ENCODE measurements around the gene SCGN.

GRCh38 chr6:25691894-25692293 lies 39.9 kb downstream of the SCGN start:
- TF ChIP-seq ZNF121 (CRISPR knock-in tag; IDR thresholded peaks at IDR 0.05) = no peak
- TF ChIP-seq, protein P1, sequence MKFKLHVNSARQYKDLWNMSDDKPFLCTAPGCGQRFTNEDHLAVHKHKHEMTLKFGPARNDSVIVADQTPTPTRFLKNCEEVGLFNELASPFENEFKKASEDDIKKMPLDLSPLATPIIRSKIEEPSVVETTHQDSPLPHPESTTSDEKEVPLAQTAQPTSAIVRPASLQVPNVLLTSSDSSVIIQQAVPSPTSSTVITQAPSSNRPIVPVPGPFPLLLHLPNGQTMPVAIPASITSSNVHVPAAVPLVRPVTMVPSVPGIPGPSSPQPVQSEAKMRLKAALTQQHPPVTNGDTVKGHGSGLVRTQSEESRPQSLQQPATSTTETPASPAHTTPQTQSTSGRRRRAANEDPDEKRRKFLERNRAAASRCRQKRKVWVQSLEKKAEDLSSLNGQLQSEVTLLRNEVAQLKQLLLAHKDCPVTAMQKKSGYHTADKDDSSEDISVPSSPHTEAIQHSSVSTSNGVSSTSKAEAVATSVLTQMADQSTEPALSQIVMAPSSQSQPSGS (CRISPR knock-in tag; IDR thresholded peaks at IDR 0.05; ENCODE audit: borderline replicate concordance, low read depth) = no peak
- TF ChIP-seq, protein P2, sequence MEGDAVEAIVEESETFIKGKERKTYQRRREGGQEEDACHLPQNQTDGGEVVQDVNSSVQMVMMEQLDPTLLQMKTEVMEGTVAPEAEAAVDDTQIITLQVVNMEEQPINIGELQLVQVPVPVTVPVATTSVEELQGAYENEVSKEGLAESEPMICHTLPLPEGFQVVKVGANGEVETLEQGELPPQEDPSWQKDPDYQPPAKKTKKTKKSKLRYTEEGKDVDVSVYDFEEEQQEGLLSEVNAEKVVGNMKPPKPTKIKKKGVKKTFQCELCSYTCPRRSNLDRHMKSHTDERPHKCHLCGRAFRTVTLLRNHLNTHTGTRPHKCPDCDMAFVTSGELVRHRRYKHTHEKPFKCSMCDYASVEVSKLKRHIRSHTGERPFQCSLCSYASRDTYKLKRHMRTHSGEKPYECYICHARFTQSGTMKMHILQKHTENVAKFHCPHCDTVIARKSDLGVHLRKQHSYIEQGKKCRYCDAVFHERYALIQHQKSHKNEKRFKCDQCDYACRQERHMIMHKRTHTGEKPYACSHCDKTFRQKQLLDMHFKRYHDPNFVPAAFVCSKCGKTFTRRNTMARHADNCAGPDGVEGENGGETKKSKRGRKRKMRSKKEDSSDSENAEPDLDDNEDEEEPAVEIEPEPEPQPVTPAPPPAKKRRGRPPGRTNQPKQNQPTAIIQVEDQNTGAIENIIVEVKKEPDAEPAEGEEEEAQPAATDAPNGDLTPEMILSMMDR (IDR thresholded peaks at IDR 0.05) = no peak
- TF ChIP-seq SP1 (CRISPR knock-in tag; conservative IDR thresholded peaks at IDR 0.05) = no peak
- TF ChIP-seq, protein P3, sequence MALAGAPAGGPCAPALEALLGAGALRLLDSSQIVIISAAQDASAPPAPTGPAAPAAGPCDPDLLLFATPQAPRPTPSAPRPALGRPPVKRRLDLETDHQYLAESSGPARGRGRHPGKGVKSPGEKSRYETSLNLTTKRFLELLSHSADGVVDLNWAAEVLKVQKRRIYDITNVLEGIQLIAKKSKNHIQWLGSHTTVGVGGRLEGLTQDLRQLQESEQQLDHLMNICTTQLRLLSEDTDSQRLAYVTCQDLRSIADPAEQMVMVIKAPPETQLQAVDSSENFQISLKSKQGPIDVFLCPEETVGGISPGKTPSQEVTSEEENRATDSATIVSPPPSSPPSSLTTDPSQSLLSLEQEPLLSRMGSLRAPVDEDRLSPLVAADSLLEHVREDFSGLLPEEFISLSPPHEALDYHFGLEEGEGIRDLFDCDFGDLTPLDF (CRISPR knock-in tag; IDR thresholded peaks at IDR 0.05) = no peak
